Measurements from ENCODE around the gene BMP6. TPM values are rescaled to one million over a fixed set of nuclear protein-coding genes. Genes with fewer than 3 reads are reported as not detected.

BMP6 gene
- total and polyA plus RNA-seq, 2 experiments from 2014 or later = 0.84 to 2.8 TPM

DNA sequence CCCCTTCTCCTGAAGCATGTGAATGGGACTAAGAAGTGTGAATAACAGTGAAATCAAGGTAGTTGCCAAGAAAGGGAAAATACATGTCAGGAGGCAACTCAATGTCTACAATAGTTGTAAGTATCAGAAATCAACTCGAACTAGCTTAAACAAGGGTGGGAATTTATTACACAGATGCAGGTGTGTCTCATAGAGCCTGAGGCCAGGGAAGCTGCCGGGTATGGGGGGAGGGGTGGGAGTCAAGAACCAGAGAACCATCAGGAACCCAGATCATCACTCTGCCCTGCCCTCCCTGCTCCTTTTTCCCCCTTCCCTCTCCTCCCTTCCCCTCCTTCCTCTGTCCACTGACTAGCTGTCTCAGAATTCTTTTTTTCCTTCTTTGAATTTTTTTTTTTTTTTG lies 34.9 kb upstream of the BMP6 start:
- Mint-ChIP-seq H3K27me3 (ENCODE audit: insufficient read depth, low read depth, poor library complexity) (no peaks in the 10 kb centered on the region), H3K4me3 (no peak overlapping the region), H3K36me3 (ENCODE audit: low read depth) (no peaks in the 10 kb centered on the region), H3K9me3 (no peaks in the 10 kb centered on the region), H3K4me1 (peaks cover 7% of the 10 kb centered on the region; the same call in 1 of the 3 replicates), H3K27ac (no peak overlapping the region)
- Histone ChIP-seq H3K79me2 (replicated peaks; ENCODE audit: insufficient read depth) (no peaks in the 10 kb centered on the region), H2AFZ (no peak overlapping the region), H3K36me3 (ENCODE audit: insufficient read depth) (no peaks in the 10 kb centered on the region), H3K9me2 (ENCODE audit: insufficient read depth) (no peaks in the 10 kb centered on the region; the same call in 1 of the 2 replicates), H3K4me1 (ENCODE audit: insufficient read depth) (no peaks in the 10 kb centered on the region; the same call in 1 of the 2 replicates), H3F3A (replicated peaks; ENCODE audit: low read depth) (no peaks in the 10 kb centered on the region), H3K4me3 (no peak overlapping the region), H3K27me3 (ENCODE audit: insufficient read depth) (no peaks in the 10 kb centered on the region), H4K20me1 (replicated peaks; ENCODE audit: insufficient read depth) (no peaks in the 10 kb centered on the region), H3K4me2 (no peak overlapping the region), H3K27ac (ENCODE audit: low read depth) (no peak overlapping the region)
- TF ChIP-seq, protein P1, sequence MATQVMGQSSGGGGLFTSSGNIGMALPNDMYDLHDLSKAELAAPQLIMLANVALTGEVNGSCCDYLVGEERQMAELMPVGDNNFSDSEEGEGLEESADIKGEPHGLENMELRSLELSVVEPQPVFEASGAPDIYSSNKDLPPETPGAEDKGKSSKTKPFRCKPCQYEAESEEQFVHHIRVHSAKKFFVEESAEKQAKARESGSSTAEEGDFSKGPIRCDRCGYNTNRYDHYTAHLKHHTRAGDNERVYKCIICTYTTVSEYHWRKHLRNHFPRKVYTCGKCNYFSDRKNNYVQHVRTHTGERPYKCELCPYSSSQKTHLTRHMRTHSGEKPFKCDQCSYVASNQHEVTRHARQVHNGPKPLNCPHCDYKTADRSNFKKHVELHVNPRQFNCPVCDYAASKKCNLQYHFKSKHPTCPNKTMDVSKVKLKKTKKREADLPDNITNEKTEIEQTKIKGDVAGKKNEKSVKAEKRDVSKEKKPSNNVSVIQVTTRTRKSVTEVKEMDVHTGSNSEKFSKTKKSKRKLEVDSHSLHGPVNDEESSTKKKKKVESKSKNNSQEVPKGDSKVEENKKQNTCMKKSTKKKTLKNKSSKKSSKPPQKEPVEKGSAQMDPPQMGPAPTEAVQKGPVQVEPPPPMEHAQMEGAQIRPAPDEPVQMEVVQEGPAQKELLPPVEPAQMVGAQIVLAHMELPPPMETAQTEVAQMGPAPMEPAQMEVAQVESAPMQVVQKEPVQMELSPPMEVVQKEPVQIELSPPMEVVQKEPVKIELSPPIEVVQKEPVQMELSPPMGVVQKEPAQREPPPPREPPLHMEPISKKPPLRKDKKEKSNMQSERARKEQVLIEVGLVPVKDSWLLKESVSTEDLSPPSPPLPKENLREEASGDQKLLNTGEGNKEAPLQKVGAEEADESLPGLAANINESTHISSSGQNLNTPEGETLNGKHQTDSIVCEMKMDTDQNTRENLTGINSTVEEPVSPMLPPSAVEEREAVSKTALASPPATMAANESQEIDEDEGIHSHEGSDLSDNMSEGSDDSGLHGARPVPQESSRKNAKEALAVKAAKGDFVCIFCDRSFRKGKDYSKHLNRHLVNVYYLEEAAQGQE (IDR thresholded peaks at IDR 0.05; ENCODE audit: unreplicated experiment) = no peak
- TF ChIP-seq CREB1 (CRISPR knock-in tag; IDR thresholded peaks at IDR 0.05; ENCODE audit: low read depth) (no peak), EZH2 (IDR thresholded peaks at IDR 0.05; ENCODE audit: low read depth, unreplicated experiment) (no peak), STAT1 (IDR thresholded peaks at IDR 0.05; ENCODE audit: unreplicated experiment) (no peak), POLR2AphosphoS5 (IDR thresholded peaks at IDR 0.05; ENCODE audit: low read depth) (no peak), EZH2phosphoT487 (IDR thresholded peaks at IDR 0.05; ENCODE audit: unreplicated experiment) (no peak), NANOG (IDR thresholded peaks at IDR 0.05; ENCODE audit: borderline replicate concordance) (no peak), JUNB (IDR thresholded peaks at IDR 0.05; ENCODE audit: unreplicated experiment) (no peak), ZNF331 (CRISPR knock-in tag; IDR thresholded peaks at IDR 0.05; ENCODE audit: low read depth) (no peak), ZNF114 (CRISPR knock-in tag; IDR thresholded peaks at IDR 0.05) (no peak)
- TF ChIP-seq, protein P2, sequence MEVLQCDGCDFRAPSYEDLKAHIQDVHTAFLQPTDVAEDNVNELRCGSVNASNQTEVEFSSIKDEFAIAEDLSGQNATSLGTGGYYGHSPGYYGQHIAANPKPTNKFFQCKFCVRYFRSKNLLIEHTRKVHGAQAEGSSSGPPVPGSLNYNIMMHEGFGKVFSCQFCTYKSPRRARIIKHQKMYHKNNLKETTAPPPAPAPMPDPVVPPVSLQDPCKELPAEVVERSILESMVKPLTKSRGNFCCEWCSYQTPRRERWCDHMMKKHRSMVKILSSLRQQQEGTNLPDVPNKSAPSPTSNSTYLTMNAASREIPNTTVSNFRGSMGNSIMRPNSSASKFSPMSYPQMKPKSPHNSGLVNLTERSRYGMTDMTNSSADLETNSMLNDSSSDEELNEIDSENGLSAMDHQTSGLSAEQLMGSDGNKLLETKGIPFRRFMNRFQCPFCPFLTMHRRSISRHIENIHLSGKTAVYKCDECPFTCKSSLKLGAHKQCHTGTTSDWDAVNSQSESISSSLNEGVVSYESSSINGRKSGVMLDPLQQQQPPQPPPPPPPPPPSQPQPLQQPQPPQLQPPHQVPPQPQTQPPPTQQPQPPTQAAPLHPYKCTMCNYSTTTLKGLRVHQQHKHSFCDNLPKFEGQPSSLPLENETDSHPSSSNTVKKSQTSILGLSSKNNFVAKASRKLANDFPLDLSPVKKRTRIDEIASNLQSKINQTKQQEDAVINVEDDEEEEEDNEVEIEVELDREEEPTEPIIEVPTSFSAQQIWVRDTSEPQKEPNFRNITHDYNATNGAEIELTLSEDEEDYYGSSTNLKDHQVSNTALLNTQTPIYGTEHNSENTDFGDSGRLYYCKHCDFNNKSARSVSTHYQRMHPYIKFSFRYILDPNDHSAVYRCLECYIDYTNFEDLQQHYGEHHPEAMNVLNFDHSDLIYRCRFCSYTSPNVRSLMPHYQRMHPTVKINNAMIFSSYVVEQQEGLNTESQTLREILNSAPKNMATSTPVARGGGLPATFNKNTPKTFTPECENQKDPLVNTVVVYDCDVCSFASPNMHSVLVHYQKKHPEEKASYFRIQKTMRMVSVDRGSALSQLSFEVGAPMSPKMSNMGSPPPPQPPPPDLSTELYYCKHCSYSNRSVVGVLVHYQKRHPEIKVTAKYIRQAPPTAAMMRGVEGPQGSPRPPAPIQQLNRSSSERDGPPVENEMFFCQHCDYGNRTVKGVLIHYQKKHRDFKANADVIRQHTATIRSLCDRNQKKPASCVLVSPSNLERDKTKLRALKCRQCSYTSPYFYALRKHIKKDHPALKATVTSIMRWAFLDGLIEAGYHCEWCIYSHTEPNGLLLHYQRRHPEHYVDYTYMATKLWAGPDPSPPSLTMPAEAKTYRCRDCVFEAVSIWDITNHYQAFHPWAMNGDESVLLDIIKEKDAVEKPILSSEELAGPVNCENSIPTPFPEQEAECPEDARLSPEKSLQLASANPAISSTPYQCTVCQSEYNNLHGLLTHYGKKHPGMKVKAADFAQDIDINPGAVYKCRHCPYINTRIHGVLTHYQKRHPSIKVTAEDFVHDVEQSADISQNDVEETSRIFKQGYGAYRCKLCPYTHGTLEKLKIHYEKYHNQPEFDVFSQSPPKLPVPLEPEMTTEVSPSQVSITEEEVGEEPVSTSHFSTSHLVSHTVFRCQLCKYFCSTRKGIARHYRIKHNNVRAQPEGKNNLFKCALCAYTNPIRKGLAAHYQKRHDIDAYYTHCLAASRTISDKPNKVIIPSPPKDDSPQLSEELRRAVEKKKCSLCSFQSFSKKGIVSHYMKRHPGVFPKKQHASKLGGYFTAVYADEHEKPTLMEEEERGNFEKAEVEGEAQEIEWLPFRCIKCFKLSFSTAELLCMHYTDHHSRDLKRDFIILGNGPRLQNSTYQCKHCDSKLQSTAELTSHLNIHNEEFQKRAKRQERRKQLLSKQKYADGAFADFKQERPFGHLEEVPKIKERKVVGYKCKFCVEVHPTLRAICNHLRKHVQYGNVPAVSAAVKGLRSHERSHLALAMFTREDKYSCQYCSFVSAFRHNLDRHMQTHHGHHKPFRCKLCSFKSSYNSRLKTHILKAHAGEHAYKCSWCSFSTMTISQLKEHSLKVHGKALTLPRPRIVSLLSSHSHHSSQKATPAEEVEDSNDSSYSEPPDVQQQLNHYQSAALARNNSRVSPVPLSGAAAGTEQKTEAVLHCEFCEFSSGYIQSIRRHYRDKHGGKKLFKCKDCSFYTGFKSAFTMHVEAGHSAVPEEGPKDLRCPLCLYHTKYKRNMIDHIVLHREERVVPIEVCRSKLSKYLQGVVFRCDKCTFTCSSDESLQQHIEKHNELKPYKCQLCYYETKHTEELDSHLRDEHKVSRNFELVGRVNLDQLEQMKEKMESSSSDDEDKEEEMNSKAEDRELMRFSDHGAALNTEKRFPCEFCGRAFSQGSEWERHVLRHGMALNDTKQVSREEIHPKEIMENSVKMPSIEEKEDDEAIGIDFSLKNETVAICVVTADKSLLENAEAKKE (CRISPR knock-in tag; IDR thresholded peaks at IDR 0.05) = no peak
- TF ChIP-seq, protein P3, sequence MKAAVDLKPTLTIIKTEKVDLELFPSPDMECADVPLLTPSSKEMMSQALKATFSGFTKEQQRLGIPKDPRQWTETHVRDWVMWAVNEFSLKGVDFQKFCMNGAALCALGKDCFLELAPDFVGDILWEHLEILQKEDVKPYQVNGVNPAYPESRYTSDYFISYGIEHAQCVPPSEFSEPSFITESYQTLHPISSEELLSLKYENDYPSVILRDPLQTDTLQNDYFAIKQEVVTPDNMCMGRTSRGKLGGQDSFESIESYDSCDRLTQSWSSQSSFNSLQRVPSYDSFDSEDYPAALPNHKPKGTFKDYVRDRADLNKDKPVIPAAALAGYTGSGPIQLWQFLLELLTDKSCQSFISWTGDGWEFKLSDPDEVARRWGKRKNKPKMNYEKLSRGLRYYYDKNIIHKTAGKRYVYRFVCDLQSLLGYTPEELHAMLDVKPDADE (IDR thresholded peaks at IDR 0.05) = no peak
- TF ChIP-seq, protein P4, sequence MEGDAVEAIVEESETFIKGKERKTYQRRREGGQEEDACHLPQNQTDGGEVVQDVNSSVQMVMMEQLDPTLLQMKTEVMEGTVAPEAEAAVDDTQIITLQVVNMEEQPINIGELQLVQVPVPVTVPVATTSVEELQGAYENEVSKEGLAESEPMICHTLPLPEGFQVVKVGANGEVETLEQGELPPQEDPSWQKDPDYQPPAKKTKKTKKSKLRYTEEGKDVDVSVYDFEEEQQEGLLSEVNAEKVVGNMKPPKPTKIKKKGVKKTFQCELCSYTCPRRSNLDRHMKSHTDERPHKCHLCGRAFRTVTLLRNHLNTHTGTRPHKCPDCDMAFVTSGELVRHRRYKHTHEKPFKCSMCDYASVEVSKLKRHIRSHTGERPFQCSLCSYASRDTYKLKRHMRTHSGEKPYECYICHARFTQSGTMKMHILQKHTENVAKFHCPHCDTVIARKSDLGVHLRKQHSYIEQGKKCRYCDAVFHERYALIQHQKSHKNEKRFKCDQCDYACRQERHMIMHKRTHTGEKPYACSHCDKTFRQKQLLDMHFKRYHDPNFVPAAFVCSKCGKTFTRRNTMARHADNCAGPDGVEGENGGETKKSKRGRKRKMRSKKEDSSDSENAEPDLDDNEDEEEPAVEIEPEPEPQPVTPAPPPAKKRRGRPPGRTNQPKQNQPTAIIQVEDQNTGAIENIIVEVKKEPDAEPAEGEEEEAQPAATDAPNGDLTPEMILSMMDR (conservative IDR thresholded peaks at IDR 0.05; ENCODE audit: low read depth in 2 of 2) = no peak
- no peak for ATAC-seq
- DNase-seq (ENCODE audit: low spot score) = no peak
